Measurements from ENCODE around the gene ADAD2. TPM values are rescaled to one million over a fixed set of nuclear protein-coding genes. Genes with fewer than 3 reads are reported as not detected.

The ADAD2 gene
- total RNA-seq, 2 donors from 2014 or later = 0.43 TPM; not detected in 1

DNA sequence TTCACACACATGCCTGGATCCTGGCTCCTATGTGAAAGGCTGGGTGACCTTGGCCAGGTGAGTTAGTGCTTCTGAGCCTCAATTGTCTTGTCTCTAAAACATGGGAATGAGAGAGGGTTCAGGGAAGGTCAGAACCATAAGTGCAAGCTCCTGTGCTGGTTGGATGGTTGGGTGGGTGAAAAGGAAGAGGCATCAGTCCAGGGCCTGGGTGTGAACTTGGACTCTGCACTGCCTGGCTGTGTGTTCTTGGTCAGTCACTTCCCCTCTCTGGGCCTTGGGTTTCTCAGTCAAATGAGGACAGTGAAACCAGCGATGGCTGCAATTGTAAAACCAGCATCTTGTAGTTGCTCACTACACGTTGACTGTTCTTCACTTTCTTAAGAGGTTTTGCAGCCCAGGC lies 49.5 kb downstream of the ADAD2 start:
- Mint-ChIP-seq H3K9me3 (peaks cover 0 to 4% of the 10 kb centered on the region in 2 donors), H3K36me3 (ENCODE audit: insufficient read depth in 2 of 2) (no peaks in the 10 kb centered on the region), H3K27me3 (ENCODE audit: low read depth) (peaks cover 35% of the 10 kb centered on the region), H3K27ac (no peak overlapping the region), H3K4me1 (ENCODE audit: low read depth) (no peaks in the 10 kb centered on the region), H3K4me3 (no peak overlapping the region)
- ATAC-seq (replicated peaks in 1 of 2) (no peak), DNase-seq (no peak)

- Mint-ChIP-seq H3K4me3 (no peak overlapping the region), H3K36me3 (ENCODE audit: insufficient read depth in 2 of 2) (no peaks in the 10 kb centered on the region), H3K9me3 (peaks cover 0 to 4% of the 10 kb centered on the region in 2 donors), H3K4me1 (ENCODE audit: low read depth) (no peaks in the 10 kb centered on the region), H3K27ac (no peak overlapping the region), H3K27me3 (ENCODE audit: low read depth) (peaks cover 35% of the 10 kb centered on the region)
- DNase-seq = no peak
- no peak for ATAC-seq (replicated peaks in 1 of 2)
These were observed 50.8 kb downstream of the ADAD2 start for GRCh38 chr16:84241778-84242177.

DNA sequence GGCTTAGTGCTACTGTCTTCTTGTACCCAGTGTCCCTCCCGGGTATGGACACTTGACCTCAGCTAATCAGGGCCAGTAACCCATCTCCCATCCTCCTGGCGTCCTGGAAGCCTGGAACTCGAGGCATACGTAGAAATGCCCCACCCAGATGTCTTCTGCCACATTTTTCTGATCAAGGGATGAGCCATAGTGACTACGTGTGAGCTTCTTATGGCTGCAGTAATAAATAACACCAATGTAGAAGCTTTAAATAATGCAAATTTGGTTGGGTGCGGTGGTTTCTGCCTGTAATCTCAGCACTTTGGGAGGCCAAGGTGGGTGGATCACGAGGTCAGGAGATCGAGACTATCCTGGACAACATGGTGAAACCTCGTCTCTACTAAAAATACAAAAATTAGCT lies 51.9 kb downstream of the ADAD2 start:
- Mint-ChIP-seq H3K4me3 (no peak overlapping the region), H3K27me3 (ENCODE audit: low read depth) (peaks cover 35% of the 10 kb centered on the region), H3K36me3 (ENCODE audit: insufficient read depth in 2 of 2) (no peaks in the 10 kb centered on the region), H3K9me3 (peaks cover 0 to 4% of the 10 kb centered on the region in 2 donors), H3K27ac (no peak overlapping the region), H3K4me1 (ENCODE audit: low read depth) (no peaks in the 10 kb centered on the region)
- no peak for ATAC-seq (replicated peaks in 1 of 2)
- no peak for DNase-seq

DNA sequence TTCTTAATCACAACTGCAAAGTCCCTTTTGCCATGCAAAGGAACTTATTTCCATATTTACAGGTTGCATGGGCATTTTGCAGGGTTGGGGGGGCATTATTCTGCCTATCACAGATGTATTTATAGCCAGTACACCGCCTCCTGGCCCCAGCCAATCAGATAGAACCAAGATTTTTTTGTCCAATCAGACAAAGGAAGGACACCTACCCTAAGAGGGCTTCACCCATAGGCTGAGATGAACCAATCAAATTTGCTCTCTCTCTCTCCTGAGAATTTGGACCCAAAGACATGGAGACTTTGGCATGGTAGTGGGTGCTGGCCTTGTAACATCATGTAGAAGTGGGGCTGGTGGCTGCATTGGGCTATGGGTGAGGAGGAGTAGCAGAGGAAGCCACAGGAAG lies 52.8 kb downstream of the ADAD2 start:
- ATAC-seq (replicated peaks in 1 of 2) (no peak), DNase-seq (no peak)
- no peaks in the 10 kb centered on the region for H3K4me1 Mint-ChIP-seq (ENCODE audit: low read depth)
- peaks cover 0 to 4% of the 10 kb centered on the region in 2 donors for H3K9me3 Mint-ChIP-seq
- H3K36me3 Mint-ChIP-seq (ENCODE audit: insufficient read depth in 2 of 2) = no peaks in the 10 kb centered on the region
- no peak overlapping the region for H3K4me3 Mint-ChIP-seq
- H3K27me3 Mint-ChIP-seq (ENCODE audit: low read depth) = peaks cover 35% of the 10 kb centered on the region
- H3K27ac Mint-ChIP-seq = no peak overlapping the region

DNA sequence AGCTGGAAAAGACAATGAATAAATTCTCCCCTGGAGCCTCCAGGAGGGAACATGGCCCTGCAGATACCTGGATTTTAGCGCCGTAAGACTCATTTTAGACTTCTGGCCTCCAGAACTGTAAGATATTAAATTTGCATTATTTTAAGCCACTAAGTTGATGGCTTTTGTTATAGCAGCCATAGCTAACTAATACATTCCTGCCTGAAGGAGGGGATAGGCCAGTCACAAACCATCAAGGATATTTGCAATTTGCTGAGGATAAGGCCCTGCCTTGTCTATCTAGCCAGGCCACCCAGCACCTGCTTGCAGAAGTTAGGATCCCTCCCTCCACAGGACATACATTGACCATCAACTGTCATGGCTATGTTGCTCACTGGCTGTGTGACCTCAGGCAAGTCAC lies 53.8 kb downstream of the ADAD2 start:
- DNase-seq (no peak), ATAC-seq (replicated peaks in 1 of 2) (no peak)
- H3K4me1 Mint-ChIP-seq (ENCODE audit: low read depth) = no peaks in the 10 kb centered on the region
- H3K27me3 Mint-ChIP-seq (ENCODE audit: low read depth) = peaks cover 25% of the 10 kb centered on the region
- H3K9me3 Mint-ChIP-seq = peaks cover 0 to 4% of the 10 kb centered on the region in 2 donors
- no peak overlapping the region for H3K27ac Mint-ChIP-seq
- no peaks in the 10 kb centered on the region for H3K36me3 Mint-ChIP-seq (ENCODE audit: insufficient read depth in 2 of 2)
- no peak overlapping the region for H3K4me3 Mint-ChIP-seq

DNA sequence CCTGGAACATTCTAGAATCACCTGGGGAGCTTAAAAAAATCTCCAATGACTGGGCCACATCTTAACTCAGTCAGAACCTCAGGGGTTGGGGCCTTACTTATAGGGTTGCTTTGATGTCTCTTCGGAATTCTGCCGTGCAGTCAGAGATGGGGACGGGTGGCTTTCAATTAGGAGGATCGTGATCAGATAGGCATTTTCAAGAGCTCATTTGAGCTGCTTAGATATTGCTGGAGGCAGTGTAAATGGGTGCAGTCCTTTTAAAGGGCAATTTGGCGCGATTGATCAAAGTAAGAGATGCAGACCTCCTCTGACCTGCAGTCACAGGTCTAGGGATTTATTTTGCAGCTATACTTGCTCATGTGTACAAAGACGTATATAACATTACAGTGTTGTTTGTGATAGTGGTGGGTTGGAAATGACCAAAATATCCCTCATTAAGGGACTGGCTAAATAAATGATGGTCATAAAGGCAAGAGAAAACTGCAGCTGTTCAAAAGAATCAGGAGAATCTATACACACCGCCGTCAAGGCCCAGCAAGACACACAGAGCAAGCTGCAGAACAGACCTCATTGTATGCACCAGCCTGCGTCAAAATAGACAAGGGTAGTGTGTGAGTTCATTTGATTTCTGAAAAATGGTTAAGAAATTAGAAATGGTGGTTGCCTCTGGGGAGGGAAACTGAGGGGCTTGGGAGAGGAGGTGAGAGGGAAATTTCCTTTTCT lies 55.2 kb downstream of the ADAD2 start:
- ATAC-seq (replicated peaks in 1 of 2) (no peak), DNase-seq (no peak)
- H3K4me1 Mint-ChIP-seq (ENCODE audit: low read depth) = no peaks in the 10 kb centered on the region
- H3K27ac Mint-ChIP-seq = peak overlapping the region; percentile 14
- H3K4me3 Mint-ChIP-seq = no peak overlapping the region
- peaks cover 0 to 4% of the 10 kb centered on the region in 2 donors for H3K9me3 Mint-ChIP-seq
- peaks cover 16% of the 10 kb centered on the region for H3K27me3 Mint-ChIP-seq (ENCODE audit: low read depth)
- no peaks in the 10 kb centered on the region for H3K36me3 Mint-ChIP-seq (ENCODE audit: insufficient read depth in 2 of 2)

DNA sequence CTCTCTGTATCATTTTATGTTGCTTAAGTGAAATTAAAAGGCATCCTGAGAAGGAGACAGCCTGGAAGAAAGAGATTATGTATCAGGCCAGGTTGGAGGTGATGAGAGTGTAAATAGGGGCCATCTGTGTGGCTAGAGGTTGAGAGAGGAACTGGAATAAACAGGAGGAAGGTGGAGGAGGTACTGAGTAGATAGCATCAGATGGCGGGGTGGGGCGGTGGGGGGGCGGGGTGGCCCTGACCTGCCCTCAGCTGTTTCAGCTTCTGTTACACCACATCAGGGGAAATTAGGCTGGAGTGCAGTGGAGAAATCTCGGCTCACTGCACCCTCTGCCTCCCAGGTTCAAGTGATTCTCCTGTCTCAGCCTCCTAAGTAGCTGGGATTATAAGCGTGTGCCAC lies 55.7 kb downstream of the ADAD2 start:
- DNase-seq (no peak), ATAC-seq (replicated peaks in 1 of 2) (no peak)
- Mint-ChIP-seq H3K27ac (peak overlapping the region; percentile 14), H3K27me3 (ENCODE audit: low read depth) (peaks cover 22% of the 10 kb centered on the region), H3K4me3 (no peak overlapping the region), H3K36me3 (ENCODE audit: insufficient read depth in 2 of 2) (no peaks in the 10 kb centered on the region), H3K4me1 (ENCODE audit: low read depth) (no peaks in the 10 kb centered on the region), H3K9me3 (peaks cover 0 to 4% of the 10 kb centered on the region in 2 donors)

Other genes starting within 250 kb of the ADAD2 start
- gene OSGIN1, start 237.9 kb upstream of the ADAD2 start, total RNA-seq = 1 to 10 TPM in 1 of 2 donors, under 1 TPM in 1; 0.67 to 2.4 TPM
- under 1 TPM in 1 of 2 donors, not detected in 1; 0.58 TPM for gene NECAB2, start 222.9 kb upstream of the ADAD2 start, total RNA-seq
- not detected for gene SLC38A8, start 148.4 kb upstream of the ADAD2 start, total RNA-seq
- gene MBTPS1, start 74.2 kb upstream of the ADAD2 start, total RNA-seq = 10 to 100 TPM; 36.6 to 42.0 TPM
- gene HSDL1, start 46.0 kb upstream of the ADAD2 start, total RNA-seq = 10 to 100 TPM; 13.0 to 14.6 TPM
- gene DNAAF1, start 45.8 kb upstream of the ADAD2 start, total RNA-seq = under 1 TPM in 1 of 2 donors, not detected in 1; 0.19 TPM
- 10 to 100 TPM; 41.8 to 51.3 TPM for gene TAF1C, start 4.1 kb upstream of the ADAD2 start, total RNA-seq
- gene KCNG4, start 48.9 kb downstream of the ADAD2 start, total RNA-seq = not detected
- not detected for gene WFDC1, start 103.7 kb downstream of the ADAD2 start, total RNA-seq
- gene ATP2C2, start 177.4 kb downstream of the ADAD2 start, total RNA-seq = under 1 TPM in 1 of 2 donors, not detected in 1; 0.07 TPM

All from activated T-cell treated with anti-CD3 and anti-CD28 coated beads, Interleukin-2, amount 50 U/mL, for 72 hours (primary cell).